AG04450 (cell line): ENCODE data around the gene UBXN7. TPM values are rescaled to one million over a fixed set of nuclear protein-coding genes. Genes with fewer than 3 reads are reported as not detected.
"Not testable (repeated sequence)": the region's sequence is repeated elsewhere in the genome, so short reads cannot be mapped to it uniquely, and the experiment has no call there.

Experiments
- CTCF ChIA-PET: fragments of 300-600, 350-600 bp; formaldehyde crosslinking; extraction: SDS; loops from one replicate; lab custom pipeline; 2022; ENCODE audit warnings: antibody characterized with exemption, inconsistent platforms; lab: Charles Lee
- POLR2A ChIA-PET: fragments of 350-600 bp; formaldehyde crosslinking; extraction: SDS; loops from one replicate; lab custom pipeline; 2021; ENCODE audit warnings: antibody characterized with exemption, inconsistent platforms; lab: Yijun Ruan, JAX
- DNase-seq: peaks from one replicate; pipeline ENCODE4 v3.0.0-alpha.2; 2011; ENCODE audit warnings: low read depth, low spot score
- H3K27ac ChIP-seq: one replicate; pipeline ENCODE4 v1.5.1; 2012; ENCODE audit warnings: low read depth, low read length, control low read depth
- H3K27me3 ChIP-seq: one replicate; pipeline ENCODE4 v1.6.0; 2012; ENCODE audit warnings: low read length; ENCODE audit not compliant: control insufficient read depth, insufficient read depth
- H3K4me3 ChIP-seq: 2 replicates; pipeline ENCODE4 v1.5.1; 2011; ENCODE audit warnings: mild to moderate bottlenecking, low read depth, low read length, control low read depth
- H3K9me3 ChIP-seq: 2 replicates; pipeline ENCODE4 v1.5.1; 2012; ENCODE audit warnings: low read length; ENCODE audit not compliant: control insufficient read depth, insufficient read depth
- CTCF ChIP-seq: IDR thresholded peaks from 2 replicates; pipeline ENCODE4 v1.5.1; 2011; ENCODE audit warnings: low read depth, low read length, control low read depth, inconsistent platforms
- polyA plus RNA-seq: library from polyadenylated mRNA; depleted of rRNA; stranded (reverse); fragments of >200 nt; gene quantifications from 2 replicates; pipeline ENCODE4 v1.2.3, GENCODE V29; 2011

UBXN7 gene
- polyA plus RNA-seq, 1 experiment: 28.6 TPM

- H3K4me3 ChIP-seq: no peak overlapping the region
- DNase-seq: no peak
- ChIA-PET POLR2A (no interaction called here), CTCF (interaction anchor here (0.7 kb wide), 1 partner anchor 9 kb away, joined by 3 read pairs; no protein-coding TSS in a partner anchor)
- H3K27me3 ChIP-seq: no peaks in the 10 kb centered on the region
- H3K9me3 ChIP-seq: no peaks in the 10 kb centered on the region
- H3K27ac ChIP-seq: no peak overlapping the region
- TF ChIP-seq CTCF: no peak
These were observed 12.3 kb upstream of the UBXN7 start for GRCh38 chr3:196444500-196444894.

- POLR2A ChIA-PET: interaction anchor here (0.8 kb wide), 1 partner anchor 88 kb away, joined by 3 read pairs; no protein-coding TSS in a partner anchor
- Histone ChIP-seq H3K27me3 (no peaks in the 10 kb centered on the region), H3K4me3 (no peak overlapping the region), H3K9me3 (no peaks in the 10 kb centered on the region), H3K27ac (no peak overlapping the region)
- TF ChIP-seq CTCF: no peak
- CTCF ChIA-PET: no interaction called here
- no peak for DNase-seq
These were observed 8.5 kb upstream of the UBXN7 start for GRCh38 chr3:196440696-196441095.

- peak; percentile 39 for DNase-seq
- ChIA-PET CTCF (no interaction called here), POLR2A (no interaction called here)
- no peak for TF ChIP-seq CTCF
- no peak overlapping the region for H3K4me3 ChIP-seq
- peak overlapping the region; percentile 77 for H3K27ac ChIP-seq
- H3K9me3 ChIP-seq: no peaks in the 10 kb centered on the region
- H3K27me3 ChIP-seq: no peaks in the 10 kb centered on the region
These were observed 7.9 kb upstream of the UBXN7 start for GRCh38 chr3:196440041-196440537.

- ChIA-PET POLR2A (interaction anchor here (0.6 to 1.1 kb wide), 3 partner anchors 25 to 331 kb away, joined by 3 to 6 read pairs (median 6); partner anchors contain the start of gene DYNLT2B), CTCF (no interaction called here)
- H3K27me3 ChIP-seq: no peaks in the 10 kb centered on the region
- DNase-seq: no peak
- peak overlapping the region; percentile 65 for H3K27ac ChIP-seq
- no peaks in the 10 kb centered on the region; the same call in 1 of the 2 replicates for H3K9me3 ChIP-seq
- H3K4me3 ChIP-seq: peak overlapping the region; percentile 94
- no peak for TF ChIP-seq CTCF
These were observed 768 bp downstream of the UBXN7 start for GRCh38 chr3:196431181-196432136.

- Histone ChIP-seq H3K27ac (no peak overlapping the region), H3K27me3 (no peaks in the 10 kb centered on the region), H3K4me3 (no peak overlapping the region), H3K9me3 (no peaks in the 10 kb centered on the region; the same call in 1 of the 2 replicates)
- CTCF ChIA-PET: no interaction called here
- no peak for TF ChIP-seq CTCF
- POLR2A ChIA-PET: no interaction called here
- DNase-seq: no peak
These were observed 4.2 kb downstream of the UBXN7 start for GRCh38 chr3:196428041-196428440.

- DNase-seq, H3K27me3 ChIP-seq, H3K27ac ChIP-seq, H3K4me3 ChIP-seq, CTCF ChIA-PET, POLR2A ChIA-PET, H3K9me3 ChIP-seq: not testable (repeated sequence)
These were observed 7.8 kb downstream of the UBXN7 start for GRCh38 chr3:196424421-196424820.
